CD14-positive monocyte (primary cell): ENCODE measurements around the gene RAB40C. TPM values are rescaled to one million over a fixed set of nuclear protein-coding genes. Genes with fewer than 3 reads are reported as not detected.

Experiments
- DNase-seq, 3 donors: peaks; one replicate each; pipeline ENCODE4 v3.0.0-alpha.2; 2011 to 2022
- H2AFZ ChIP-seq: 2 replicates; pipeline ENCODE4 v1.6.0; 2012; ENCODE audit warnings: mild to moderate bottlenecking, low read depth, low read length, inconsistent platforms; ENCODE audit not compliant: insufficient read depth, poor library complexity, severe bottlenecking
- H3K27ac ChIP-seq, 2 donors: 1 replicate in 1 of 2; 2 replicates in 1 of 2; pipeline ENCODE4 v1.5.1; 2012 to 2013; ENCODE audit warnings: low read length in 2 of 2, control low read depth in 1 of 2, inconsistent platforms in 1 of 2, low read depth in 1 of 2, mild to moderate bottlenecking in 1 of 2
- H3K27me3 ChIP-seq, 2 donors: one replicate each; pipeline versions ENCODE4 v1.6.0 to v1.6.1; 2011 to 2013; ENCODE audit warnings: low read length in 2 of 2; ENCODE audit not compliant: control insufficient read depth in 2 of 2, insufficient read depth in 2 of 2
- H3K36me3 ChIP-seq, 2 donors: replicated peaks in 1 of 2; 1 replicate in 1 of 2; 2 replicates in 1 of 2; pipeline versions ENCODE4 v1.5.1 to v1.6.1; 2012 to 2013; ENCODE audit warnings: low read length in 2 of 2, control low read depth in 1 of 2, inconsistent platforms in 1 of 2, mild to moderate bottlenecking in 1 of 2; ENCODE audit not compliant: insufficient read depth in 2 of 2, control insufficient read depth in 1 of 2
- H3K4me1 ChIP-seq, 2 donors: 1 replicate in 1 of 2; 2 replicates in 1 of 2; pipeline versions ENCODE4 v1.5.1 to v1.6.1; 2012 to 2013; ENCODE audit warnings: low read length in 2 of 2, control low read depth in 1 of 2, inconsistent platforms in 1 of 2, mild to moderate bottlenecking in 1 of 2, moderate library complexity in 1 of 2; ENCODE audit not compliant: insufficient read depth in 2 of 2, control insufficient read depth in 1 of 2
- H3K4me2 ChIP-seq: replicated peaks from 2 replicates; pipeline ENCODE3; 2012; ENCODE audit warnings: low read length, moderate library complexity, mild to moderate bottlenecking; ENCODE audit not compliant: poor library complexity, severe bottlenecking; ENCODE audit errors: extremely low read depth
- H3K4me3 ChIP-seq, 3 experiments: fragments of 200-600 bp in 1 of 3; sonication (generic) in 1 of 3; replicated peaks in 1 of 3; 1 replicate in 2 of 3; 2 replicates in 1 of 3; pipeline ENCODE4 v1.5.1; 2011 to 2013; ENCODE audit warnings: low read length in 3 of 3, mild to moderate bottlenecking in 3 of 3, control low read depth in 2 of 3, low read depth in 2 of 3, inconsistent platforms in 1 of 3, moderate library complexity in 1 of 3
- H3K79me2 ChIP-seq: 2 replicates; pipeline ENCODE4 v1.6.0; 2012; ENCODE audit warnings: mild to moderate bottlenecking, control low read depth, inconsistent platforms, low read length, moderate library complexity; ENCODE audit not compliant: insufficient read depth
- H3K9ac ChIP-seq: 2 replicates; pipeline ENCODE4 v1.6.0; 2017; ENCODE audit warnings: low read length, mild to moderate bottlenecking; ENCODE audit not compliant: insufficient read depth, poor library complexity, severe bottlenecking
- H3K9me3 ChIP-seq, 2 donors: replicated peaks in 1 of 2; 1 replicate in 1 of 2; 2 replicates in 1 of 2; pipeline versions ENCODE4 v1.5.1 to v1.6.1; 2012 to 2013; ENCODE audit warnings: low read length in 2 of 2, control low read depth in 1 of 2; ENCODE audit not compliant: control insufficient read depth in 1 of 2, insufficient read depth in 1 of 2
- H4K20me1 ChIP-seq: 2 replicates; pipeline ENCODE4 v1.6.0; 2012; ENCODE audit warnings: mild to moderate bottlenecking, low read length, control low read depth, moderate library complexity; ENCODE audit not compliant: insufficient read depth
- H3K27ac Mint-ChIP-seq, 7 donors: one replicate each; pipeline ENCODE4 v1.8.0; 2020; ENCODE audit warnings: mild to moderate bottlenecking in 7 of 7, mixed read lengths in 7 of 7, moderate library complexity in 6 of 7, inconsistent platforms in 2 of 7
- H3K27me3 Mint-ChIP-seq, 3 donors: one replicate each; pipeline ENCODE4 v1.8.0; 2021 to 2022; ENCODE audit warnings: low read depth in 3 of 3, mild to moderate bottlenecking in 3 of 3, mixed read lengths in 3 of 3, moderate library complexity in 3 of 3, inconsistent platforms in 1 of 3
- H3K36me3 Mint-ChIP-seq, 2 donors: one replicate each; pipeline ENCODE4 v1.8.0; 2020; ENCODE audit warnings: mixed read lengths in 2 of 2, inconsistent platforms in 1 of 2, mild to moderate bottlenecking in 1 of 2
- H3K4me1 Mint-ChIP-seq: one replicate; pipeline ENCODE4 v1.8.0; 2020; ENCODE audit warnings: mild to moderate bottlenecking, mixed read lengths
- H3K4me3 Mint-ChIP-seq, 2 donors: one replicate each; pipeline ENCODE4 v1.8.0; 2020; ENCODE audit warnings: mild to moderate bottlenecking in 2 of 2, mixed read lengths in 2 of 2, moderate library complexity in 1 of 2
- H3K9me3 Mint-ChIP-seq, 7 donors: one replicate each; pipeline ENCODE4 v1.8.0; 2020 to 2022; ENCODE audit warnings: mixed read lengths in 7 of 7, mild to moderate bottlenecking in 6 of 7, moderate library complexity in 6 of 7, inconsistent platforms in 2 of 7
- WGBS: methylation state at CpG from one replicate; pipeline ENCODE4 v1.1.5; 2013; ENCODE audit warnings: missing lambda C conversion rate; ENCODE audit not compliant: insufficient coverage; 5-methylcytosine and 5-hydroxymethylcytosine counted together
- intact Hi-C, 2 donors: fragments of 100-400 bp; cut with micrococcal nuclease; formaldehyde crosslinking; loops; one replicate each; pipeline versions ENCODE4 v1.15.0 to v1.15.1; 2023
- polyA plus RNA-seq, 3 donors: library from polyadenylated mRNA; depleted of rRNA in 1 of 3; unstranded in 2 of 3; stranded (reverse) in 1 of 3; fragments of 300-500 nt in 2 of 3; fragments of >200 nt in 1 of 3; fragmentation: Illumina TruSeq in 2 of 3; gene quantifications; 1 replicate in 2 of 3; 2 replicates in 1 of 3; pipeline ENCODE4 v1.2.3, GENCODE V29; 2012 to 2021
- TF ChIP-seq, protein P1 (sequence below): fragments of 200-600 bp; IDR thresholded peaks from one replicate; pipeline ENCODE4 v1.8.0; 2022; ENCODE audit warnings: antibody characterized with exemption, mild to moderate bottlenecking

The RAB40C gene
- polyA plus RNA-seq, 3 donors, result 10.0 to 22.6 (median 10.9) TPM

DNA sequence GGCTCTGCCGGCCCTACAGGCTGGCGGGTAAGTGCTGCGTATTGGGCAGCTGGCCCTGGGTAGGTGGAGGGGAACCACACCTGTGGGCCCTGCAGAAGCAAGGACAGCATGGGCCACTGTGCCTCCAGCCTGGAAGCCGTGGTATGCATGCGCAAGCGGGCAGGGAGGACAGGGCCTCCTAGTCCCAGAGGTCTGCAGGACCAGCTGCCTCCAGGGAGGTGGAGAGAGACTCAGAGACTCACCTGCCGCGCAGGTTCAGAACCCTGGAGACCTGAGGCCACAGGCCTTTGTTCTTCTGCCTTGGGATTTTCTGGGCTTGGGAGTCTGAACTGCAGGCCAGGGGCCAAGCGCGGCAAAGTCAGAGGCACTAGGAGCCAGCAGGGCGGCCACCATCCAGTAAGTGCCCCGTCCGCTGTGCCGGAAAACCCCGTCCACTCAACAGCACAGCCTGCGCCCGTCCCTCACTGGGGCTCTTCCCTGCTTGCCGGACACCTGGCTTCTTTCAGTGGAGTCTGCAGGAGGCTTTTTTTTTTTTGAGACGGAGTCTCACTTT, 8.8 kb upstream of the RAB40C start:
- WGBS, result 98% methylated on average over 16 of the region's 19 CpGs
- Histone ChIP-seq H3K27me3 (peaks cover 0 to 7% of the 10 kb centered on the region in 2 donors), H2AFZ (no peak overlapping the region), H3K4me1 (no peaks in the 10 kb centered on the region), H3K79me2 (no peaks in the 10 kb centered on the region), H4K20me1 (no peaks in the 10 kb centered on the region), H3K9ac (no peak overlapping the region), H3K9me3 (no peaks in the 10 kb centered on the region), H3K4me2 (no peak overlapping the region), H3K36me3 (peaks cover 0 to 6% of the 10 kb centered on the region in 2 donors), H3K27ac (no peak overlapping the region), H3K4me3 (no peak overlapping the region)
- Mint-ChIP-seq H3K9me3 (no peaks in the 10 kb centered on the region), H3K27me3 (peaks cover 2 to 10% (median 9%) of the 10 kb centered on the region in 3 donors), H3K36me3 (peaks cover 0 to 3% of the 10 kb centered on the region in 2 donors), H3K27ac (no peak overlapping the region), H3K4me1 (peaks cover 2% of the 10 kb centered on the region), H3K4me3 (no peak overlapping the region)
- intact Hi-C loops, result loop anchor here in 1 of 2 donors (5.0 kb wide), 1 partner anchor 71 kb away; no protein-coding TSS in a partner anchor
- TF ChIP-seq, protein P1, sequence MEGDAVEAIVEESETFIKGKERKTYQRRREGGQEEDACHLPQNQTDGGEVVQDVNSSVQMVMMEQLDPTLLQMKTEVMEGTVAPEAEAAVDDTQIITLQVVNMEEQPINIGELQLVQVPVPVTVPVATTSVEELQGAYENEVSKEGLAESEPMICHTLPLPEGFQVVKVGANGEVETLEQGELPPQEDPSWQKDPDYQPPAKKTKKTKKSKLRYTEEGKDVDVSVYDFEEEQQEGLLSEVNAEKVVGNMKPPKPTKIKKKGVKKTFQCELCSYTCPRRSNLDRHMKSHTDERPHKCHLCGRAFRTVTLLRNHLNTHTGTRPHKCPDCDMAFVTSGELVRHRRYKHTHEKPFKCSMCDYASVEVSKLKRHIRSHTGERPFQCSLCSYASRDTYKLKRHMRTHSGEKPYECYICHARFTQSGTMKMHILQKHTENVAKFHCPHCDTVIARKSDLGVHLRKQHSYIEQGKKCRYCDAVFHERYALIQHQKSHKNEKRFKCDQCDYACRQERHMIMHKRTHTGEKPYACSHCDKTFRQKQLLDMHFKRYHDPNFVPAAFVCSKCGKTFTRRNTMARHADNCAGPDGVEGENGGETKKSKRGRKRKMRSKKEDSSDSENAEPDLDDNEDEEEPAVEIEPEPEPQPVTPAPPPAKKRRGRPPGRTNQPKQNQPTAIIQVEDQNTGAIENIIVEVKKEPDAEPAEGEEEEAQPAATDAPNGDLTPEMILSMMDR, result no peak
- no peak for DNase-seq

DNA sequence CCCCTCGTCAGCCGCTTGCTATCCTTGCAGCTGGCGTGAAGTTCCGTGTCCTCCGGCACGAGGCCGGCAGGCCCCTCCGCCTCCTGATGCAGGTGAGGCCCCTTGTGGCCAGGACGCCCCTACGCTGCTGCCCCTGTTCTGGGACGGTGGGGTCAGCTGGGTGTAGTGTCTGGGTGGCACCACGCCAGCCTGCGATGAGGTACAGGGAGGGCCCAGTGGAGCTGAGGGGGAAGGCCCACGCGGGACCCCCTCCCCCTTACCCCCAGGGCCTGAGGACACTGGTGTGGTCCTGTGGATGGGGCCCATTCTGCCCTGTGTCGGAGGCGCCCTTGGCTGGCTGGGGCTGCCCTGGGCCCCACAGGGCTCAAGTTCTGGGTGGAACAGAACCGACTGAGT, 7.7 kb upstream of the RAB40C start:
- no peak for DNase-seq
- intact Hi-C loops, result loop anchor here in 1 of 2 donors (5.0 kb wide), 1 partner anchor 70 kb away; no protein-coding TSS in a partner anchor
- H3K27me3 Mint-ChIP-seq, result peaks cover 2 to 14% (median 12%) of the 10 kb centered on the region in 3 donors
- Histone ChIP-seq H3K4me3 (no peak overlapping the region), H3K4me1 (peaks cover 1 to 3% of the 10 kb centered on the region in 2 donors), H3K27ac (no peak overlapping the region), H4K20me1 (no peaks in the 10 kb centered on the region), H3K27me3 (peaks cover 0 to 7% of the 10 kb centered on the region in 2 donors), H3K4me2 (no peak overlapping the region), H2AFZ (no peak overlapping the region), H3K9ac (no peak overlapping the region), H3K79me2 (no peaks in the 10 kb centered on the region), H3K9me3 (no peaks in the 10 kb centered on the region), H3K36me3 (peaks cover 0 to 2% of the 10 kb centered on the region in 2 donors)
- peaks cover 0 to 3% of the 10 kb centered on the region in 2 donors for H3K36me3 Mint-ChIP-seq
- TF ChIP-seq, protein P1, result no peak
- H3K4me1 Mint-ChIP-seq, result peaks cover under 1% of the 10 kb centered on the region
- no peak overlapping the region for H3K27ac Mint-ChIP-seq
- H3K9me3 Mint-ChIP-seq, result no peaks in the 10 kb centered on the region
- WGBS, result 89% methylated on average over 11 of the region's 18 CpGs
- H3K4me3 Mint-ChIP-seq, result no peak overlapping the region
